Measurements from ENCODE around the gene ADPRM. TPM values are rescaled to one million over a fixed set of nuclear protein-coding genes. Genes with fewer than 3 reads are reported as not detected.
"Not testable (repeated sequence)": the region's sequence is repeated elsewhere in the genome, so short reads cannot be mapped to it uniquely, and the experiment has no call there.

The ADPRM gene
- total RNA-seq, 2 experiments from 2014 or later = 34.2 to 35.0 TPM

GRCh38 chr17:10731408-10731879 lies 34.0 kb downstream of the ADPRM start:
- Histone ChIP-seq H3K36me3 (ENCODE audit: insufficient read depth, low read length) (no peaks in the 10 kb centered on the region), H3K27me3 (ENCODE audit: control insufficient read depth in 1 of 2, insufficient read depth in 2 of 2, low read length in 2 of 2) (no peaks in the 10 kb centered on the region), H3K27ac (ENCODE audit: low read depth in 1 of 2, low read length in 2 of 2) (no peak overlapping the region), H3K4me3 (ENCODE audit: low read length) (no peak overlapping the region), H3K9me3 (ENCODE audit: control insufficient read depth in 1 of 2, insufficient read depth in 1 of 2, low read length in 2 of 2) (no peaks in the 10 kb centered on the region), H3K4me1 (ENCODE audit: insufficient read depth, low read length) (peaks cover 11% of the 10 kb centered on the region)
- POLR2A ChIA-PET = interaction anchor here (0.8 to 2.2 kb wide), 3 partner anchors 11 to 35 kb away, joined by 3 to 7 read pairs (median 4); no protein-coding TSS in a partner anchor
- Mint-ChIP-seq H3K27me3 (no peaks in the 10 kb centered on the region), H3K4me1 (ENCODE audit: low read depth) (peaks cover 13% of the 10 kb centered on the region), H3K27ac (no peak overlapping the region), H3K9me3 (no peaks in the 10 kb centered on the region), H3K4me3 (peak overlapping the region; percentile 90), H3K36me3 (ENCODE audit: low read depth) (no peaks in the 10 kb centered on the region)
- intact Hi-C loops (cut with DNase I, micrococcal nuclease) = loop anchor here in 1 of 2 experiments (10.0 kb wide), 1 partner anchor 87 kb away; no protein-coding TSS in a partner anchor
- DNase-seq = no peak
- CTCF ChIA-PET = no interaction called here
- no peak for TF ChIP-seq CTCF (IDR thresholded peaks at IDR 0.05)
- no peak for ATAC-seq (ENCODE audit: poor library complexity)

GRCh38 chr17:10732121-10732520 lies 34.7 kb downstream of the ADPRM start:
- CTCF ChIA-PET = not testable (repeated sequence)

GRCh38 chr17:10733666-10734065 lies 36.3 kb downstream of the ADPRM start:
- no peaks in the 10 kb centered on the region for H3K9me3 ChIP-seq (ENCODE audit: control insufficient read depth in 1 of 2, insufficient read depth in 1 of 2, low read length in 2 of 2)
- no peaks in the 10 kb centered on the region for H3K27me3 ChIP-seq (ENCODE audit: control insufficient read depth in 1 of 2, insufficient read depth in 2 of 2, low read length in 2 of 2)
- peaks cover 11% of the 10 kb centered on the region for H3K4me1 ChIP-seq (ENCODE audit: insufficient read depth, low read length)
- no peak for ATAC-seq (ENCODE audit: poor library complexity)
- H3K4me3 ChIP-seq (ENCODE audit: low read length) = no peak overlapping the region
- DNase-seq = no peak
- H3K27me3 Mint-ChIP-seq = no peaks in the 10 kb centered on the region
- peaks cover 27% of the 10 kb centered on the region for H3K4me1 Mint-ChIP-seq (ENCODE audit: low read depth)
- POLR2A ChIA-PET = no interaction called here
- H3K36me3 Mint-ChIP-seq (ENCODE audit: low read depth) = no peaks in the 10 kb centered on the region
- TF ChIP-seq CTCF (IDR thresholded peaks at IDR 0.05) = no peak
- intact Hi-C loops (cut with DNase I, micrococcal nuclease) = loop anchor here in 1 of 2 experiments (10.0 kb wide), 1 partner anchor 89 kb away; no protein-coding TSS in a partner anchor
- peak overlapping the region; percentile 30 for H3K4me3 Mint-ChIP-seq
- CTCF ChIA-PET = no interaction called here
- no peaks in the 10 kb centered on the region for H3K9me3 Mint-ChIP-seq
- H3K27ac ChIP-seq (ENCODE audit: low read depth in 1 of 2, low read length in 2 of 2) = no peak overlapping the region
- H3K27ac Mint-ChIP-seq = no peak overlapping the region
- no peaks in the 10 kb centered on the region for H3K36me3 ChIP-seq (ENCODE audit: insufficient read depth, low read length)

More at GRCh38 chr17:10732121-10732520, 34.7 kb downstream of the ADPRM start:
- ATAC-seq (ENCODE audit: poor library complexity); POLR2A ChIA-PET; H3K9me3 Mint-ChIP-seq; H3K9me3 ChIP-seq (ENCODE audit: control insufficient read depth in 1 of 2, insufficient read depth in 1 of 2, low read length in 2 of 2); DNase-seq; H3K36me3 Mint-ChIP-seq (ENCODE audit: low read depth); H3K27ac ChIP-seq (ENCODE audit: low read depth in 1 of 2, low read length in 2 of 2); H3K27ac Mint-ChIP-seq; H3K36me3 ChIP-seq (ENCODE audit: insufficient read depth, low read length); H3K27me3 Mint-ChIP-seq; H3K27me3 ChIP-seq (ENCODE audit: control insufficient read depth in 1 of 2, insufficient read depth in 2 of 2, low read length in 2 of 2); H3K4me3 ChIP-seq (ENCODE audit: low read length): not testable (repeated sequence)
- intact Hi-C loops (cut with DNase I, micrococcal nuclease) = loop anchor here in 1 of 2 experiments (10.0 kb wide), 1 partner anchor 87 kb away; no protein-coding TSS in a partner anchor
- H3K4me1 ChIP-seq (ENCODE audit: insufficient read depth, low read length) = peaks cover 11% of the 10 kb centered on the region
- Mint-ChIP-seq H3K4me3 (peak overlapping the region; percentile 45), H3K4me1 (ENCODE audit: low read depth) (peaks cover 16% of the 10 kb centered on the region)

GRCh38 chr17:10735251-10735650 lies 37.9 kb downstream of the ADPRM start:
- Histone ChIP-seq H3K36me3 (ENCODE audit: insufficient read depth, low read length) (no peaks in the 10 kb centered on the region), H3K9me3 (ENCODE audit: control insufficient read depth in 1 of 2, insufficient read depth in 1 of 2, low read length in 2 of 2) (no peaks in the 10 kb centered on the region), H3K27ac (ENCODE audit: low read depth in 1 of 2, low read length in 2 of 2) (no peak overlapping the region), H3K4me3 (ENCODE audit: low read length) (no peak overlapping the region), H3K4me1 (ENCODE audit: insufficient read depth, low read length) (peaks cover 4% of the 10 kb centered on the region), H3K27me3 (ENCODE audit: control insufficient read depth in 1 of 2, insufficient read depth in 2 of 2, low read length in 2 of 2) (no peaks in the 10 kb centered on the region)
- no peak for ATAC-seq (ENCODE audit: poor library complexity)
- H3K9me3 Mint-ChIP-seq = no peaks in the 10 kb centered on the region
- peaks cover 23% of the 10 kb centered on the region for H3K4me1 Mint-ChIP-seq (ENCODE audit: low read depth)
- no peak for TF ChIP-seq CTCF (IDR thresholded peaks at IDR 0.05)
- H3K4me3 Mint-ChIP-seq = no peak overlapping the region
- intact Hi-C loops (cut with DNase I, micrococcal nuclease) = loop anchor here in 1 of 2 experiments (10.0 kb wide), 1 partner anchor 90 kb away; no protein-coding TSS in a partner anchor
- no peaks in the 10 kb centered on the region for H3K27me3 Mint-ChIP-seq
- ChIA-PET CTCF (no interaction called here), POLR2A (no interaction called here)
- no peak for DNase-seq
- H3K27ac Mint-ChIP-seq = no peak overlapping the region
- H3K36me3 Mint-ChIP-seq (ENCODE audit: low read depth) = no peaks in the 10 kb centered on the region

Data from CD4-positive, alpha-beta T cell (primary cell).